ENCODE data around the gene SDK2.

The SDK2 gene

GRCh38 chr17:73551759-73552158 lies 92.5 kb downstream of the SDK2 start:
- no peak for TF ChIP-seq FOXP2 (optimal IDR thresholded peaks at IDR 0.05; ENCODE audit: borderline replicate concordance, extremely low read depth, extremely low read length, insufficient read depth)

GRCh38 chr17:73551144-73551543 lies 93.1 kb downstream of the SDK2 start:
- TF ChIP-seq REST (IDR thresholded peaks at IDR 0.05; ENCODE audit: insufficient read depth in 1 of 2, low read depth in 2 of 2, low read length in 2 of 2) = no peak
- no peak for TF ChIP-seq TAF1 (IDR thresholded peaks at IDR 0.05; ENCODE audit: borderline replicate concordance, insufficient read depth, low read length)
- no peak for TF ChIP-seq SIN3A (IDR thresholded peaks at IDR 0.05; ENCODE audit: borderline replicate concordance, insufficient read depth, low read length)
- TF ChIP-seq FOXP2 (optimal IDR thresholded peaks at IDR 0.05; ENCODE audit: borderline replicate concordance, extremely low read depth, extremely low read length, insufficient read depth) = no peak
- TF ChIP-seq POLR2AphosphoS5 (IDR thresholded peaks at IDR 0.05; ENCODE audit: low read depth, low read length) = no peak

DNA sequence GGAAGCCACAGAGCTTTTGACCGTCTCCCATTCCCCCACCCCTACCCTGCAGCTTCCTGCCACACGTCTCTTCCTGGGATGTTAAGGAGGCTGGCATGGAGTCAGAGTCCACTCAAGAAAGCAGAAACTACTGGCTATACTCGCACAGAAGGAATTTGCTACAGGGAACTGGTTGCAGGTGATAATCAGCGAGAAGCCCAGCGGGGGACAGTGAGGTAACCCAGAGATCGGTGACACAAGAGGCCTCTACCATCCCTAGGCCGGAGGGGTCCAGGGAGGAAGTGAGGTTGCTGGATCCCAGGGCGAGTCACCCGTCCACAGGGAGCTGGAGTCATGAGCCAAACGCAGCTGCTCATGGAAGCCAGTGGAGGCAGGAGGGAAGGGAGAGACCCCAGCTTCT lies 93.7 kb downstream of the SDK2 start:
- TF ChIP-seq FOXP2 (optimal IDR thresholded peaks at IDR 0.05; ENCODE audit: borderline replicate concordance, extremely low read depth, extremely low read length, insufficient read depth) (no peak), TAF1 (IDR thresholded peaks at IDR 0.05; ENCODE audit: borderline replicate concordance, insufficient read depth, low read length) (no peak), POLR2AphosphoS5 (IDR thresholded peaks at IDR 0.05; ENCODE audit: low read depth, low read length) (no peak), SIN3A (IDR thresholded peaks at IDR 0.05; ENCODE audit: borderline replicate concordance, insufficient read depth, low read length) (no peak), REST (IDR thresholded peaks at IDR 0.05; ENCODE audit: insufficient read depth in 1 of 2, low read depth in 2 of 2, low read length in 2 of 2) (no peak)

DNA sequence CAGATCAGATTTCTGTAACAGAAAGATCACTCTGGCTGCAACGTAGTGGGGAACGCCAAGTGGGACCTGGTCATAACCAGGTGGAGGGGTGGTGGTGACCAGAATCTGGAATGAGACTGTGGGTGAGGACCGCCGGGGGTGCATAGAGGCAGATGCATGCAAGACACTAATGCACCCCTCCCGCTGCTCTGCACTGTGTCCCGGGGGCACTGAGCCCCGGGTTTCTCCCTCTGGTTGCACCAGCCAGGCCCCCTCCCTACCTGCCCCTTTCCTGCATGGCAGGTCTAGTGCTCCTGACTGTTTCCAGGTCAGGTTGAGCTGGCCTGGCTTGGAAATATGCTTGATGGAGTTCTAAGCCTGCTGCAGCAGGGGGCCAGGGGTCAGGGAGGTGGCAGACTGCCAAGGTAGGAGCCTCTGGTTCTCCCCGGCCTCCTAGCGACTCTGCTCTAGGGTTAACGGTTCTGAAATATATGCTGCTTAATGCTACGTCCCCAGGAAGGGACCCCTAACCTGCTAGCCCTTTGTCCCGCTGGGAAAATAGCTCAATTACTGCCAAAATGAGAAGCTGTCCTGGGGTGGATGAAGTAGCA lies 94.3 kb downstream of the SDK2 start:
- TF ChIP-seq REST (IDR thresholded peaks at IDR 0.05; ENCODE audit: insufficient read depth in 1 of 2, low read depth in 2 of 2, low read length in 2 of 2) (no peak), SIN3A (IDR thresholded peaks at IDR 0.05; ENCODE audit: borderline replicate concordance, insufficient read depth, low read length) (no peak), POLR2AphosphoS5 (IDR thresholded peaks at IDR 0.05; ENCODE audit: low read depth, low read length) (no peak), FOXP2 (optimal IDR thresholded peaks at IDR 0.05; ENCODE audit: borderline replicate concordance, extremely low read depth, extremely low read length, insufficient read depth) (no peak), TAF1 (IDR thresholded peaks at IDR 0.05; ENCODE audit: borderline replicate concordance, insufficient read depth, low read length) (no peak)

DNA sequence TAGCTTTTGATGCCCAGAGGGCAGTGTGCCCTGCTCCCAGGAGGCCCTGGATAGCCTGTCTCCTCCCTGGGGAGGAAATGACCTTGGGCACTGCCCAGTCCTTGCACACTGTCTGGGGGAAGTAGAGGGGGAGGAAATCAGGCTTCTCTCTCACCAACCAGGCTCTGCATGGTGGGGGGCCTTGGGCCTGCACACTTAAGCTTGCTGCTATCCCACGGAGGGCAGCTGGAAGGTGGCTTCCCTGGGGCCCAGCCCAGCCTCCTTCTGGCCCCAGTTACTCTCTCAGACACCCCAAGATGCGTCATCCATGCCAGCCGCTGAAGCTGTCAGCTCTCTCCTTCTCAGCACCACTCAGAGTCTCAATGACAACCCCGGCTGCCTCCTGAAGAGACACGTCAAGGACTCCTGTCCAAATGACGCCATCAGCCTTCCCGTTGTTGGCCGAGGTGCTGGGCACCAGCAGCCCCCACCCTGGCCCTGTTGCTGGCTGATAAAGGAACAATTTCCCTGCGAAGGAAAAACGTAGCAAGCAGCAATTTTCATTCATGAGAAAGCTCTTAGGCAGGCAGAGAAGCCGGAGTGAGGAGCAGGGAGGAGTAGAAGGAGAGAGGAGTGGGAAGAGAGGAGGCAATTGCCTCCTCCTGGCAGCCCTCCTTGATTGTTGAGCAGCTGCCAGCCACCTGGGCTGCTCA lies 95.5 kb downstream of the SDK2 start:
- no peak for TF ChIP-seq FOXP2 (optimal IDR thresholded peaks at IDR 0.05; ENCODE audit: borderline replicate concordance, extremely low read depth, extremely low read length, insufficient read depth)
- TF ChIP-seq SIN3A (IDR thresholded peaks at IDR 0.05; ENCODE audit: borderline replicate concordance, insufficient read depth, low read length) = no peak
- no peak for TF ChIP-seq TAF1 (IDR thresholded peaks at IDR 0.05; ENCODE audit: borderline replicate concordance, insufficient read depth, low read length)
- no peak for TF ChIP-seq POLR2AphosphoS5 (IDR thresholded peaks at IDR 0.05; ENCODE audit: low read depth, low read length)
- no peak for TF ChIP-seq REST (IDR thresholded peaks at IDR 0.05; ENCODE audit: insufficient read depth in 1 of 2, low read depth in 2 of 2, low read length in 2 of 2)
